ENCODE data around the gene MAPKAP1.

The MAPKAP1 gene

DNA sequence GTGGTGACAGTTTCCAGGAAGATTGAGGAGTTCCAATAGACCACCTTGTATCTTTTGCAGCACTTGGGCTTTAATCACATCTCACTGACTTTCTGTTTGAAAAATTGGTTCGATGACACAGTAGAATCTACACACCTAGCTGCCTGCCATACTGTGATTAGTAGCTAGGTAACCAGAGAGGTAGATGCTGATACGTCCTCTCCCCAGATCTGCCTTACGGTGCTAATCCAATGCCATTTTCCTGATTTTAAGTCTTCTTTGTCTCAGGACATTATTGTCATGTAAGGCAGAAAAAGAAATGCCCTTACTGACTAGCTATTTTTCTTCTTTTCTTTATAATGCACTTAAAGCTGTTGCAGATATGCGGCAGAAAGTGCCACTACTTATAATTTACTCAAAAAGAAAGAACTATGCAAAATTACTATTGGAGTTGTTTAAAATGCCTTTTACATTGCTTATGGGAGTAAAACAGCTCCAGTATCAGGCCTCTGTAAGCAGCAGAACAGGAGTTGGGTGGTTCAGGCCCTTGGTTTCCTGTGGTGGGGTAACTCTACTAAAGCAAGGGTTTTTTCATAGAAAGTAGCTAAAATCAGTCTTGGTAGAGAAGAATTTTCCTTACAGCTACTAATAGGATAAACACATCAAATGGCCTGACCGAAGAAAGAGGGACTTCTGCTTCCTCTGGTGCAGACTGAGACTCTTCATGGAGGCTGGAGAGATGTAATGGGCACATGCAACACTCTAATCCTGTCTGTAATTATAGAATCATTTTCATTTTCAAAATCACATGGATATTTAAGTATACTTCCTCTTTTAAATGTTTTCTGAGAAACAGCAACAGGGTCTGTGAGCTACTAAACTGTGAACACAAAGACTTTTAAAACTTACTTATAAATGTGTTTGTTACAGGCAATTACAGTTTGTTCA, 177.2 kb downstream of the MAPKAP1 start:
- Histone ChIP-seq H2AFZ (ENCODE audit: low read depth, low read length) (no peak overlapping the region), H3K9me3 (ENCODE audit: insufficient read depth, low read length, severe bottlenecking) (no peaks in the 10 kb centered on the region), H3K4me1 (ENCODE audit: insufficient read depth, low read length) (no peaks in the 10 kb centered on the region), H3K4me3 (ENCODE audit: low read depth in 1 of 2, low read length in 2 of 2) (no peak overlapping the region), H4K20me1 (ENCODE audit: insufficient read depth, low read length) (no peaks in the 10 kb centered on the region), H3K27ac (ENCODE audit: low read length) (no peak overlapping the region), H3K36me3 (ENCODE audit: insufficient read depth, low read length) (no peaks in the 10 kb centered on the region; the same call in 1 of the 2 replicates), H3K9ac (ENCODE audit: low read depth, low read length) (no peak overlapping the region), H3K79me2 (ENCODE audit: insufficient read depth, low read length) (no peaks in the 10 kb centered on the region), H3K4me2 (ENCODE audit: insufficient read depth, low read length) (no peak overlapping the region), H3K27me3 (ENCODE audit: insufficient read depth, low read length, poor library complexity) (no peaks in the 10 kb centered on the region)
- TF ChIP-seq, protein P1, sequence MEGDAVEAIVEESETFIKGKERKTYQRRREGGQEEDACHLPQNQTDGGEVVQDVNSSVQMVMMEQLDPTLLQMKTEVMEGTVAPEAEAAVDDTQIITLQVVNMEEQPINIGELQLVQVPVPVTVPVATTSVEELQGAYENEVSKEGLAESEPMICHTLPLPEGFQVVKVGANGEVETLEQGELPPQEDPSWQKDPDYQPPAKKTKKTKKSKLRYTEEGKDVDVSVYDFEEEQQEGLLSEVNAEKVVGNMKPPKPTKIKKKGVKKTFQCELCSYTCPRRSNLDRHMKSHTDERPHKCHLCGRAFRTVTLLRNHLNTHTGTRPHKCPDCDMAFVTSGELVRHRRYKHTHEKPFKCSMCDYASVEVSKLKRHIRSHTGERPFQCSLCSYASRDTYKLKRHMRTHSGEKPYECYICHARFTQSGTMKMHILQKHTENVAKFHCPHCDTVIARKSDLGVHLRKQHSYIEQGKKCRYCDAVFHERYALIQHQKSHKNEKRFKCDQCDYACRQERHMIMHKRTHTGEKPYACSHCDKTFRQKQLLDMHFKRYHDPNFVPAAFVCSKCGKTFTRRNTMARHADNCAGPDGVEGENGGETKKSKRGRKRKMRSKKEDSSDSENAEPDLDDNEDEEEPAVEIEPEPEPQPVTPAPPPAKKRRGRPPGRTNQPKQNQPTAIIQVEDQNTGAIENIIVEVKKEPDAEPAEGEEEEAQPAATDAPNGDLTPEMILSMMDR (IDR thresholded peaks at IDR 0.05; ENCODE audit: borderline replicate concordance, extremely low read depth, low read length, poor library complexity, severe bottlenecking): no peak
- TF ChIP-seq EZH2 (IDR thresholded peaks at IDR 0.05; ENCODE audit: borderline replicate concordance, low read depth, low read length, severe bottlenecking): no peak
- no peak for ATAC-seq (ENCODE audit: insufficient read depth, low read depth)
- DNase-seq: no peak

- Histone ChIP-seq H3K9me3 (ENCODE audit: insufficient read depth, low read length, severe bottlenecking) (no peaks in the 10 kb centered on the region), H3K36me3 (ENCODE audit: insufficient read depth, low read length) (no peaks in the 10 kb centered on the region; the same call in 1 of the 2 replicates), H4K20me1 (ENCODE audit: insufficient read depth, low read length) (no peaks in the 10 kb centered on the region), H3K4me2 (ENCODE audit: insufficient read depth, low read length) (no peak overlapping the region), H3K27me3 (ENCODE audit: insufficient read depth, low read length, poor library complexity) (no peaks in the 10 kb centered on the region), H3K4me1 (ENCODE audit: insufficient read depth, low read length) (no peaks in the 10 kb centered on the region), H3K79me2 (ENCODE audit: insufficient read depth, low read length) (no peaks in the 10 kb centered on the region), H3K9ac (ENCODE audit: low read depth, low read length) (no peak overlapping the region), H3K27ac (ENCODE audit: low read length) (no peak overlapping the region), H2AFZ (ENCODE audit: low read depth, low read length) (no peak overlapping the region), H3K4me3 (ENCODE audit: low read depth in 1 of 2, low read length in 2 of 2) (no peak overlapping the region)
- DNase-seq (no peak), ATAC-seq (ENCODE audit: insufficient read depth, low read depth) (no peak)
- TF ChIP-seq, protein P1 (IDR thresholded peaks at IDR 0.05; ENCODE audit: borderline replicate concordance, extremely low read depth, low read length, poor library complexity, severe bottlenecking): no peak
- TF ChIP-seq EZH2 (IDR thresholded peaks at IDR 0.05; ENCODE audit: borderline replicate concordance, low read depth, low read length, severe bottlenecking): no peak
These were observed 177.9 kb downstream of the MAPKAP1 start for GRCh38 chr9:125529107-125529506.

DNA sequence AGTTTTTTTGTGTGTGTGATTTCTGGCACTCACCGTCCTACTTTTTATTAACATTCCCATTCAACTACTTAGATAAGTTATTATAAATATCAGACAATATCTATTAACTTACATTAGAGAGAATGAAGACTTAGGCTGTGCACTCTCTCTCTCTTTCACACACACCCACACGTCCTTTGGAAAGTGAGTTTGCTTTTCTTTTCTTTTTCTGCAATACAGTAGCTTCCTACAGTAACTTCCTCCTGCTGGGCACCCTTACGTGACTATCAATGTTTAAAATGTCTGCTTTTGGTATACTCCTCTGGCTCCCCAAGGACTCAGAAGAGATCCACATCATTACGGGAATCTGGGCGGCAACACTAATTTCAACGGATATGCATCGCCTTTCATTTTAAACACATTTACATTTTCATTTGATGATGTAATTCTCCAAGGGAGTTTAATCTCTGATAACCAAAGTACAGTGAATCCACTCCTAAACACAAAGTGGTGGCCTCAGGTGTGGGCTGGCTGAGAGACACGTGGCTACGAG, 179.5 kb downstream of the MAPKAP1 start:
- H3K9ac ChIP-seq (ENCODE audit: low read depth, low read length): no peak overlapping the region
- no peak overlapping the region for H3K27ac ChIP-seq (ENCODE audit: low read length)
- no peaks in the 10 kb centered on the region; the same call in 1 of the 2 replicates for H3K36me3 ChIP-seq (ENCODE audit: insufficient read depth, low read length)
- no peak overlapping the region for H2AFZ ChIP-seq (ENCODE audit: low read depth, low read length)
- no peak overlapping the region for H3K4me3 ChIP-seq (ENCODE audit: low read depth in 1 of 2, low read length in 2 of 2)
- H3K79me2 ChIP-seq (ENCODE audit: insufficient read depth, low read length): no peaks in the 10 kb centered on the region
- ATAC-seq (ENCODE audit: insufficient read depth, low read depth) (no peak), DNase-seq (no peak)
- H3K27me3 ChIP-seq (ENCODE audit: insufficient read depth, low read length, poor library complexity): no peaks in the 10 kb centered on the region
- TF ChIP-seq, protein P1 (IDR thresholded peaks at IDR 0.05; ENCODE audit: borderline replicate concordance, extremely low read depth, low read length, poor library complexity, severe bottlenecking): no peak
- no peak for TF ChIP-seq EZH2 (IDR thresholded peaks at IDR 0.05; ENCODE audit: borderline replicate concordance, low read depth, low read length, severe bottlenecking)
- no peak overlapping the region for H3K4me2 ChIP-seq (ENCODE audit: insufficient read depth, low read length)
- peaks cover 3% of the 10 kb centered on the region for H3K4me1 ChIP-seq (ENCODE audit: insufficient read depth, low read length)
- no peaks in the 10 kb centered on the region for H3K9me3 ChIP-seq (ENCODE audit: insufficient read depth, low read length, severe bottlenecking)
- H4K20me1 ChIP-seq (ENCODE audit: insufficient read depth, low read length): no peaks in the 10 kb centered on the region

All from DND-41 (cell line).